Lung microvascular endothelial cell (primary cell): ENCODE results near the gene LRP1B. TPM values are rescaled to one million over a fixed set of nuclear protein-coding genes. Genes with fewer than 3 reads are reported as not detected.
A peak's percentile ranks its signal among the peaks of the same experiment; 100 is the strongest.

Source experiments
- DNase-seq, 2 donors: peaks; one replicate each; pipeline versions ENCODE4 v3.0.0 to v3.0.0-alpha.2; 2010; ENCODE audit warnings: low read depth in 2 of 2
- total RNA-seq: library from RNA; depleted of rRNA; stranded (reverse); fragments of >200 nt; gene quantifications from 2 replicates; pipeline ENCODE4 v1.2.1, GENCODE V29; 2014

The LRP1B gene
- total RNA-seq, 1 donor from 2014 or later = not detected

DNA sequence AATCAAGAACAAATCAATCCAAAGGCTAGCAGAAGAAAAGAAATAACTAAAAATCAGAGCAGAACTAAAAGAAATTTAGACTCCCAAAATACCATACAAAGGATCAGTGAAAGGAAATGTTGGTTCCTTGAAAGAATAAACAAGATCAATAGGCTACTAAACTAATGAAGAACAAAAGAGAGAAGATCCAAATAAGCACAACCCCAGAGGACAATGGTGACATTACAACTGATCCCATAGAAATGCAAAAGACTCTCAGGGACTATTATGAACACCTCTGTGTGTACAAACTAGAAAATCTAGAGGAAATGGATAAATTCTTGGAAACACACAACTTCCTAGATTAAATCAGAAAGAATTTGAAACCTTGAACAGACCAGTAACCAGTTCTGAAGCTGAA, 1186.9 kb downstream of the LRP1B start:
- no peak for DNase-seq

- DNase-seq = no peak
Measured at GRCh38 chr2:140942284-140942683, 1188.5 kb downstream of the LRP1B start.

- no peak for DNase-seq
Measured at GRCh38 chr2:140929849-140930248, 1201.0 kb downstream of the LRP1B start.

GRCh38 chr2:140918426-140918825, 1212.4 kb downstream of the LRP1B start:
- DNase-seq = no peak

DNA sequence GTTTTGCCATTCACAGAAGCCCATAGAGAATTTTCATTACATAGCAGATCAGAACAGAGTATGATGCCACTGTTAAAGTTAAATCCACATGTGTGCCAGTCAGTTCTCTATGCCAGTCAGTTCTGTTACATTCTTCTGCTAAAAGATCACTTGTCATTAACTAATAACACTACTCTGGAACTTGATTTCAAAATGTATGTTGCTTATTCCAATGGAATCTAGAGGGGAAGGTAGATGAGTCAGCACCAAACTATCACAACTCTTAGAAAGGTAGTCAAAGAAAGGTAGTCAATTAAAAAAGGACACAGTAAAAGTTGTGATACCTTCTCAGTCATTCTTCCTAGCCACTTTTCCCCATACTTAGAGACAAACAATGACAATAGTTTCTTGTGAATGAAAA, 1214.4 kb downstream of the LRP1B start:
- DNase-seq = no peak

GRCh38 chr2:140910683-140911082, 1220.1 kb downstream of the LRP1B start:
- no peak for DNase-seq

GRCh38 chr2:140905083-140905781, 1225.6 kb downstream of the LRP1B start:
- DNase-seq = no peak

DNA sequence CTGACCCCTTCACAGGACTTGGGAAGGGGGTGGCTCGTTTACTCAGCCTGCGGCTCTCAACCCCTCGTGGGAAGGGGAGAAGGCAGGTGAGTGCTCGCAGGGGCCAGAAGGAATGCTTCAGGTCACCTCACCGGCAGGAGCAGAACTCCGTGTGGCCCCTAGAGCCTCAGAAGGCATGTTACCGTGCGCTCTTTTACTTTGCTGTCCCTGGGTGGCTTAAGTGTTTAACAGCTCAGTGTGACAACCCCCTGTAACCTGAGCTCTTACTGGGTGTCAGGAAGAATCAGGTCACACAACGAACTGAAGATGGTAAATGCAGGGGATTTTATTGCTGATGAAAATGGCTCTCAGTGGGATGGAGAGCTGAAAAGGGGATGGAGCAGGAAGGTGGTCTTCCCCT, 1235.4 kb downstream of the LRP1B start:
- no peak for DNase-seq

GRCh38 chr2:140893685-140894084, 1237.1 kb downstream of the LRP1B start:
- DNase-seq = no peak

GRCh38 chr2:140892911-140893637, 1237.7 kb downstream of the LRP1B start:
- DNase-seq = no peak

- DNase-seq = no peak
Measured at GRCh38 chr2:140892436-140892835, 1238.4 kb downstream of the LRP1B start.

- DNase-seq = no peak
Measured at GRCh38 chr2:140891614-140892212, 1239.1 kb downstream of the LRP1B start.

DNA sequence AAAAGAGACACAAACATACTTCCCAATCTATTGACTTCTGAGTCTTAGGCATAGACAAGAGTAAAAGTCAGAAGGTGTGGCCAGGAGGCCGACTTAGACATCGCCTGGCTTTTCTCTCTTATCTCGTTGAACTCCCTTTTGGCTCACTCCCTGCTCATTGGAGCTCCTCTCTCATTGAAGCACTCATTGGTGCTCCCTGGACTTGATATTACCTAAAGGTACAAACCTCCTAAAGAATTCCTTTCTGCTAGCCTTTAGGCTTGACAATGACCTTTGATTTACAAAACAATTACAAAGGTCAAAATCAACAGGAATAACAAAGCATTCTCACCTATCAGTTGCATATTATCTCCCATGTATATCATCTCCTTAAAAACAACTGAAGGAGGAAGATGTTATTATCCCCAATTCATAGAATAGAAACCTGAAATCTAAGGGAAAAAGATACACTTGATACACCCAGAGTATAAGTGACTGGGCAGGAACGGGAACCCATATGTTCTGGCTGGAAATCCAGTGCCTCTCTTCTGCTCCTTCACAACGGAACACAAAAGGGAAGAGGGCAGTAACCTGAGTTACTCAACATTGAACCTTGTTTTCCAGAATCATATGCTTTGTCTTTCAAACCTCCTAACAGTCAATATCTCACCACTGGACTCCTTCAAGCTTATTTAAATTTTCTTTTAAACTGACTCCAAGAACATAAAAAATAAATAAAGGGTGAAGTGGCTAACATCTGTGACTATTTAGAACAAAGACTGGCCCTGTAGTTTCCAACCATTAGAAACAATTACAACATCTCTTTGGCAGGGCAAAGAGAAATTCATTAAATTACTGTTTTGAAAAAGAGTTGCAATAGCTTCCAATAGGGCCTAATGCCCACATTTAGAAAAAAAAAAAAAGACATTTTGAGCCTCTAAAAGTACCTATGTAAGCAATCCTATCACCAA, 1247.9 kb downstream of the LRP1B start:
- DNase-seq = no peak

DNA sequence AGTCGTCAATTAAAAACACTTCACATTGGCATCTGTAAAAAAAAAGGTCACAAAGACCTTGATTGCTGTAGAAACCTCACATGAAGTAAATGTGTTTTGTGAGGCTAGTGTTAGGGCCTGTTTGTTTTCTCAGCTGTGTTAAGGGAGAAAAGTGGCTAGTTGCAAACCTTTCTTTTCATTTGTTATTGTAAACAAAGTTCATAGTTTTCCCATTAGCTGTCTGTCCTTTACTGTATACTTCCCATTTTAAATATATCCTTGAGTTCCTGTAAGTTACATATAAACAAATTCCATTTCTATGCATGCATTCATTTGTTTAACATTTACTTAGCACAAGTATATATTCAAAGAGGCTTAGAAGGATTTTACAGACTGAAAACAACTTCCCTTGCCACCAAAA, 1250.2 kb downstream of the LRP1B start:
- DNase-seq = no peak

- no peak for DNase-seq
Measured at GRCh38 chr2:140876015-140876414, 1254.8 kb downstream of the LRP1B start.

- no peak for DNase-seq
Measured at GRCh38 chr2:140873915-140874531, 1256.8 kb downstream of the LRP1B start.

DNA sequence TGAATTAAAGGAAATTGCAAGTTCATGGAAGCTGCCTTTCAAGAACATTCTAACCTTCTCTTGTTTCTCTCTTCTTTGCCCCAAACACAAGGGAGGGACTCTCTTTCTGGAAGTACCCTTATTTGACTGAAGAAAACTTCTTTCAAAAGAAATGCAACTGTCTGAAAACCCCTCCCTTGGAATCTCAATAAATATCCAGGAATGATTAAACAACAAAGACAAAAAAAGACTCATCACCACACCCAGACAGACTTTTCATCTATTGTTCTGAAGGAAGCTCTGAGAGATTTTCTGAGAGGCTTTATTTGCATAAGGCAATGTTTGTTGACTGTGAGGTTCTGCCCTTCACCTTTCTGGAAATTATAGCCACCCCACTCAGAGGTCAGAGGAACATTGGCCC, 1260.9 kb downstream of the LRP1B start:
- DNase-seq = no peak

DNA sequence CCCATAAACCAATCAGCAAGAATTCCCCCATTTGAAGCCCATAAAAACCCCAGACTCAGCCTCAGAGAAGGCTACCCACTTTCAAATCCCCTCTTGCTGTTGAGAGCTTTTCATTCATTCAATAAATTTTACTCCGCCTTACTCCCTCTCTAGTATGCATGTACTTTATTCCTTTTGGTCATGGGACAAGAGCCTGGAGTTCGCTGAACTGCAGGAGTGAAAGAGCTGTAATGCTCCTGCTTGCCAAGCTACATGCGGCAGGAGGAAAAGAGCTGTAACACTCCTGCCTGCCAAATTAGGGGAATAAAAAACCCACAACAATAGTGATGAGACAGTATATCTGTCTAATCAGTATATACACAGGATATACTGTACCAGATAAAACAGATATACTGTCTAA, 1261.7 kb downstream of the LRP1B start:
- DNase-seq = no peak

- DNase-seq = no peak
Measured at GRCh38 chr2:140865837-140866236, 1265.0 kb downstream of the LRP1B start.

DNA sequence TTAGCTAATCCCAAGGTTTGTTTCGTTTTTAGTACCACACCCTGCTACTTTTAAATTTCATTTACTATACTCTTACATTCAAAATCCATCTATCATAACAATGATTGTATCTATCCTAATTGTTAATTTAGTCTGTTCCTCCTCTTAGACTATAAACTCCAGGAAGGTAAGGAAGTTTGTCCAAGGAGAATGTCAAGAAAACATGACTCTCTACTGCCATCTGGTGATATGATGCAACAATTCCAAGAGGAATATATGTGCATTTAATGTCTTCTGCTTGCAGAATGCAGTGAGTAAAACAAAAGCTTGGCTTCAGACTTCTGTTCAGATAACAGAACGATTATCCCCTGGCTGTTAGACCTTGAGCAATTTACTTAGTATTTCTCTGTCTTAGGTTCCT, 1267.1 kb downstream of the LRP1B start:
- DNase-seq = peak; percentile 39 to 52

DNA sequence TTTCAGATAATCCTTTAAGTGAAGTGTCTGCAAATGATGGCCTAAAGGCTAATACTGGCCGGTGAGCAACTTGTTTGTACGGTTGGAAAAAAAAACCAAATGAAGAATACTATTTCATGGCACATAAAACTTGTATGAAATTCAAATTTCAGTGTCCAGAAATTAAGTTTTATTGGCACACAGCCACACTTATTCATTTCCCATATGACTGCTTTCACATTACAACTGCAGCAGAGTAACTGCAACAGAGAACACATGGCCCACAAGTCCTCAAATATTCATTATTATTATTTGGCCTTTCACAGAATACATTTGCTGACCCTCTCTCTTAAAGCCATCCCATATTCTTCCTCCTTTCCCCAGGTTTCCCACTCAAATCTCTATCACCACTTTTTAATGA, 1268.6 kb downstream of the LRP1B start:
- no peak for DNase-seq
